ENCODE measurements around the gene RARG.
"Not testable (repeated sequence)": the region's sequence is repeated elsewhere in the genome, so short reads cannot be mapped to it uniquely, and the experiment has no call there.

Gene RARG

DNA sequence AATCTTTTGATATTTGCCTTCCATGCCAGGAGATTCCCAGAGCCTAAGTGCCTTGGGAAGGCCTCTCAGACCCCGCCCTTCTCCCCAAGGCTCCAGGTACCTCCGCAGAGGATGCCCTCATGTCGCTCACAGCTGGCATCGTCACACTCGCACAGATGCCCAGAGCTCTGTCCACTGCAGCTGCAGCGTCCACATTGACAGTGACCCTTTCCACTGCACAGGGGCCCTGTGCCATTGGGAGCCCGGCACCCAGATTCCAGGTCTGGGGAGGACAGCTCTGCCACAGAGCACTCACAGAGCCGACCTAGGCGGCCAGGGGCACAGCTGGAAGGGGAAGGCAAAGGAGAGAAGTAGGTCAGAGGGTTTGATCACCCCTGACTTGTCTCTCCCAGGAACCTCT lies 39.0 kb downstream of the RARG start:
- in situ Hi-C loops (cut with HindIII; ENCODE audit: low sequenced_read_pairs) = no loop called here

DNA sequence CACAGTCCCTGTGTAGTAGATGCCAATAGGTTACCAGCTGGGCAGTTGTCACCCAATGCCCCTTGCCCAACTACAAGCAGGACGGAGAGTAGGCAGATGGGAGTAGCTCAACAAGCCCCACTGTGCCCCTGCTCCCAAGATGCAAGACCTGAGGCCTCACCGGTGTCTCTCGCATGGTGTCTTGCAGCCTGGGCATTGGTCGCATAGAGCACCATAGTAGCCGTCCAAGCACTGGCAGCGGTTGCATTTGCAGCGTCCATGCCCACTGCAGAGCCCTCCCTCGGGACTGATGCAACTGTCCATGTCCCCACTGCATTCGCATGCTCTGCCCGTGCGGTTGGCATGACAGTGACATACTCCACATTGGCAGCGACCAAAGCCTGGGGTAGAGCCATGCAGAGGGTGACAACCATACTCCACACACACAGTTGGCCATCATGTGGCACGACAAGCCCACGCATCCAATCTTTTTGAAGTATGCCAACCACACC lies 39.4 kb downstream of the RARG start:
- in situ Hi-C loops (cut with HindIII; ENCODE audit: low sequenced_read_pairs) = no loop called here

DNA sequence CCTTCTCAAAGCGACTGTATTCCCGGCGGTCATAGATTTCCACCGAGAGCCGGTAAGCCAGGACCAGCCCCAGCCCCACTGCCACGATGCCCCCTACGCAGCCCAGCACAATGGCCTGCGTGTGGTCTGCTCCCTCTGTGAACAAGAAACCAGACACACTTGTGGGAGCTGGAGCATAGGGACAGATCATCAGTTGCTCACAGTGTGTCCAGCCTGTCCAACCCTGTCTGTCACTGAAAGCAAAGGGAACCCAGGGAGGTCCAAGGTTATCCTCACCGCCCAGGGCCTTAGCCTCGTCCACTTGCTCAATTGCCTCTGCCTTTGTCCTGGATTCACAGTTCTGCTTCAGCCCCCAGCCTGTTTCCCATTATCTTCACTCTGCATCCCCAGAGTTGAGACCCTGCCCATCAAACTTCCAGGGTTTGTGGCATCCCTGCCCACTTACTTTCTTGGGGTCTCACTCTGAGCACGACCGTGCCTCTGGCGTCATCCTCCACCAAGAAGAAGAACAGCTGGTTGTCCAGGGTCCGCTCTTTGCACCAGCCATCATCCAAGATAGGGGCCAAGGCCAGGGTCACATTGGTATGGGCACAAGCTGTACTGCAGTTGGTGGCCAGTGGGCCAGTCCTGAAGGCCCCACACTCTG lies 40.0 kb downstream of the RARG start:
- in situ Hi-C loops (cut with HindIII; ENCODE audit: low sequenced_read_pairs) = no loop called here

DNA sequence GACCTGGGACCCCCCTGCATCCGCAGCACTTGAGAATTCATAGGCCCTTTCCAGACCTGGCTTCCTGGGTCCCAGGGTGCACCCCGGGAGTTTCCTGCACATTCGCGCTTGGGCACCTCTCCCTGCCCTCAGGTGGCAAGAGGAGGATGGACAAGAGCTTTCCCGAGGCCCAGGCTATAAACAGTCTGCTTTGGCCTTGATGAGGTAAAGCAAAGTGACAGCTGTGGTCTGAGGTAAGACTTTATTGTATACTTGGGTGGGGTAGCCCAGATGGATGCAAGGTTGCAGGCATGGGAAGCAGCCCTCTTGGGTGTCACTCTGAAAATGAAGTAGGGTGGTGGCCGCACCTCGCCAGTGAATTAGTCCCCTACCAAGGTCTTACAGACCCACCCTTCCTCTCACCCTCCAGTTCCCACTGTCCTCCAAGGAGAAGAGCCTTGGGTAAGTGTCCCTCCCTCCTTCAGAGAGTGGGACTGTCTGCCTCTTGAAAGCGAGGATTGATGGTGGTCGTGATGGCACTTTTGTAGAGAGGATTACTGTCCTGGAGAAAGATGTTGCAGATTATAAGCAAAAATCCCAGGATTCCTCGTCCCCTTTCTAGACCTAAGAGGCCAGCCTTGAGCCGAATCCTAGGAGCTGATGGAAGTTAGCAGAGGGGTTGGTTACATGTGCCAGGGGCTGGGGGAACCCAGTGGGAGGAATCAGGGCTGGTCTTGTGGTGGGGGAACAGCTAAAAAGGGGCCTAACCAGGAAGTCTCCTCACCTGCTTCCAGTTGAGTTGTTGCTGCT lies 40.7 kb downstream of the RARG start:
- in situ Hi-C loops (cut with HindIII; ENCODE audit: low sequenced_read_pairs) = no loop called here

DNA sequence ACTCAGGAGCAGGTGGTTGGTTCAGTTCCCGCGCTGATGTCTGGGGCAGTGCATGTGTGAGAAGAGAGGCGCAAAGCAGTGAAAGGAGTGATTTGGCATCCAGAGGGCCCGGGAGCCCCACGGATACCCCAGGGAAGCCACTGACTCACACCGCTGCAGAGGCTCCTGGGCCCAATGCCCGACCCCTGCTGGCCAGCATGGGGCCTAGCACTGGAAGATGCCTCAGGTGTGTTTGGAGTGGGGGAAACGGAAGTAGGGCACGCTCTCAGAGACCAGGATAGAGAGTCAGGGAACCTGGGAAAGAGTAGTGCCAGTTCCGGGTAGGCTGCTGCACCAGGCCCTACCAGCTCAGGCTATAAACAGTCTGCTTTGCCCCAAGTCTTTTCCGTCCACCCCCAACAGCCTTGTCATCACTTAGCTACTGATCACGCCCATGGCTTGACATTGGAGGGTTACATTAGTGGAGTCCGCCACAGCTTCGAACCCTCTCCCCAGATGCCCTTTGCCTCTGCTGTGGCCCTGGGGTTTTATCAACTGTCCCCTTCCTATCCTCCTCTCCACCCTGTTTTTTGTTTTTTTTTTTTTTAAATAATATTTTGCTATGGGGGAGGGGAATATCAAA lies 41.8 kb downstream of the RARG start:
- in situ Hi-C loops (cut with HindIII; ENCODE audit: low sequenced_read_pairs) = no loop called here

DNA sequence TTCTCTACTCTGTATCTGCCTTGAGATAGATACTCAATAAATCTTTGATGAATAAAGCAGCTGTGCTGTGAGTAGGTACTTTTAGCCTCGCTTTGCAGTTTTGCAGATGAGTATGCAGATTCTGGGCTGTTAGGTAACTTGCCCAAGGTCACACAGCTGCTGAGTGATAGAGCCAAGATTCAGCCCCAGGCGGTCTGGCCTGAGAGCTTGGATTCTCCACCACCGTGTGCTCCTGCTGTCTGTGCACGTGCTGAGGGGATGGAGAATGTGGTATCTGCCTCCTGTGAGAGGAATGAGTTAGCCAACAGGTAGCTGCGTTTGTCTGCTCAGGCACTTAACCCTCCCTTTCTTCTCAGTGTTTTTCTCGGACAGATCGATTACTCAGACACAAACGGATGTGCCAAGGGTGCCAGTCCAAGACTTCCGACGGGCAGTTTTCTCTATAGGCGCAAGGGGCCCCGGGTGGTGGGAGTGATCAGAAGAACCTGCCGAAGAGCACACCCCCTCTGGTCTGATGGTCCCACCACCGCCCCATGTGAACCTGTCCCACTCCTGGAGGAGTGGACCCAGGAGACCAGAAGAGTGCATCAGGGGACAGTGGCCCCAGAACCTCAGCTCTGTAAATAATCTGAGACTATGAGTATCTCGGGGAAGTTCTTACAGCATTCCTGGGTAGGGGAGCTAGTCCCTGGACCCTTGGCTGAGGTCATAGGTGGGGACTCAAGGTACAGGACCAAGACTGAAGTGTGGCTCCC lies 44.7 kb downstream of the RARG start:
- in situ Hi-C loops (cut with HindIII; ENCODE audit: low sequenced_read_pairs) = no loop called here

DNA sequence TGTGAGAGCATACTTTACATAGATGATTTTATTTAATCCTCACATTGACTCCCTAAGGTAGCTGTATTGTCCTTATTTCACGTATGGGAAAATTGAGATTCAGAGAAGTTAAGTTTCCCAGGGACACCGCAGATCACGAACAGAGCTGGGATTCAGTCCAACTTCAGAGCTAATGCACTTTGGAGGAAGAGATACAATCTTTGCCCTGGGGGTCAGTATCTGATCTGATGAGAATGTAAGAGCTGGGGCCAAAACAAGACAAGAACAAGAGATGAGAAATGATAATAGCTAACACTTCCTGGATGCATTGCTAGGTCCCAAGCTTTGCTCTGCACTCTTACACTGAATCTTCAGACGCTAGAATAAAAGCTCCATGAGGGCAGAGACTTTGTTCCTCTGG lies 45.3 kb downstream of the RARG start:
- in situ Hi-C loops (cut with HindIII; ENCODE audit: low sequenced_read_pairs) = no loop called here

DNA sequence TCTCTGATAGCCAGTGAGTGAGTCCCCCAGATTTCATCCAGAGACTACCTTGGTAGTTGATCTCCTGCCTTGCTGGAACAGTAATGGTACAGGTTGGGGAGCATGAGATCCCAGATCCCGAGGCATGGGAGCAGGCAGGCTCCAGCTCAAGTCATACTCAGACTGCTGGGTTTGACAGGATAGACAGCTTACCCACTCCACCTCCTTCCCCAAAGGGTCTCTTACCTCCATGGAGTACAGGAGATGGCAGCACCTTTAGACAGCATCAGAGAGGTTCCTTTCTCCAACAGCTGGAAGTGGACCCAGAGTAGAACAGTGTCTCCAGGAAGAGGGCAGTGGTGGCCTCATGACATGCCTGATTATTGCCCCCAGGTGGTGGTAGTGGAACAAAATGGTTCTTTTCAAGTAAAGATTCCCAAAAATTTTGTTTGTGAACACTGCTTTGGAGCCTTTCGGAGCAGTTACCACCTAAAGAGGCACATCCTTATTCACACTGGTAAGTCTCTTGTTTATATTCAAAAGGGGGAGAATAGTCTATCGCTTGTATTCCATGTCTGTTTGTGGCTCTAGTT lies 46.3 kb downstream of the RARG start:
- in situ Hi-C loops (cut with HindIII; ENCODE audit: low sequenced_read_pairs) = no loop called here

DNA sequence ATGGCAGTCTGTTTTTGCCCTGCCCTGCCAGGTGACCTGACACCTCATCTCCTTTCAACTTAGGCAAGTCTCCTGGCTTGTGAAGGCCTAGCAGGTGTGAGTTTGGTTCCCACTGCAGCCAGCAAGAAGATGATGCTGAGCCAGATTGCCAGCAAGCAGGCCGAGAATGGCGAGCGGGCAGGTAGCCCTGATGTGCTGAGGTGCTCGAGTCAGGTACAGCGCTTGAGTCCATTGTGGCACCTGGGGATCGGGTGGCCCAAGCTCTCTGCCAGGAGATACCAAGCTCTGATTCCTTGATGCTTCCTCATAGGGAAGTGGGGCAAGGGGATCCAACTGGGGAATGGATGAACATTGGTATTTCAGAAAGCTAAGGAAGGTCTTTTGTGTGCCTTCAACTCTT lies 47.2 kb downstream of the RARG start:
- in situ Hi-C loops (cut with HindIII; ENCODE audit: low sequenced_read_pairs) = no loop called here

DNA sequence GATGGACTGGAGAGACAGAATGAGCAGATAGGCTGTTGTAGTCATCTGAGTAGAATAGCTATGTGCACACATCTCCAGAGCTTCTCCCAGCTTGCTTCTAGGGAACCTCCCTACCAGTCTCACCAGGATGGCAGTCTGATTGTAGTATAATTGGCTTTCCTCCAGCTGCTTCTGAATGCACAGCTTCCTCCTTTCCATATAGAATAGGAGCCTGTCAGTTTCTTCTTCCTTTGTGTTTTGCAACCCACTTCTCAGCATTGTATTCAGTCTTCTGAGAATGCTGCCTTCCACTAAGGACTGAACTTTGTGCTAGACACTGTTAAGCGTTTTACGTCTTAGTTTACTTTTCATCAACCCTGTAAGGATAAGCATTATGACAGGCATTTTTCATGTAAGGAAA lies 49.1 kb downstream of the RARG start:
- in situ Hi-C loops (cut with HindIII; ENCODE audit: low sequenced_read_pairs) = no loop called here

DNA sequence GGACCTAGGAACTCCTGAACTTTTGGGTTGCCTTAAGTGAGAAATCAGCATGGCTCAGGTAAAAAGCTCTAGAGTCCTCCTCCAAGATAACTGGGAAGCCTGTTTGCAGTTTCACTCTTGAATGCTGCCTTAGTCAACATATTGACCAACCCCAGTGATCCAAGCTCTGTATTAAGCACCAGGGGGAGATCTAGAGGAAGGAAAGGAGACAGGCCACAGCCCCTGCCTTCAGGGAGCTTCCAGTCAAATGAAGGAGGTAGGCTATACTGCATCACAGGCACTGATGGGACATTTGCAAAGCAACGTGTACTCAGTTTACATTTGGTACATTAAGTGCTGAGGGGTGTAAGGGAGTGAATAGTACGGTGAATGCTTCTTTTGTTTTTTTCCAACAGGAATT lies 50.1 kb downstream of the RARG start:
- in situ Hi-C loops (cut with HindIII; ENCODE audit: low sequenced_read_pairs) = no loop called here

DNA sequence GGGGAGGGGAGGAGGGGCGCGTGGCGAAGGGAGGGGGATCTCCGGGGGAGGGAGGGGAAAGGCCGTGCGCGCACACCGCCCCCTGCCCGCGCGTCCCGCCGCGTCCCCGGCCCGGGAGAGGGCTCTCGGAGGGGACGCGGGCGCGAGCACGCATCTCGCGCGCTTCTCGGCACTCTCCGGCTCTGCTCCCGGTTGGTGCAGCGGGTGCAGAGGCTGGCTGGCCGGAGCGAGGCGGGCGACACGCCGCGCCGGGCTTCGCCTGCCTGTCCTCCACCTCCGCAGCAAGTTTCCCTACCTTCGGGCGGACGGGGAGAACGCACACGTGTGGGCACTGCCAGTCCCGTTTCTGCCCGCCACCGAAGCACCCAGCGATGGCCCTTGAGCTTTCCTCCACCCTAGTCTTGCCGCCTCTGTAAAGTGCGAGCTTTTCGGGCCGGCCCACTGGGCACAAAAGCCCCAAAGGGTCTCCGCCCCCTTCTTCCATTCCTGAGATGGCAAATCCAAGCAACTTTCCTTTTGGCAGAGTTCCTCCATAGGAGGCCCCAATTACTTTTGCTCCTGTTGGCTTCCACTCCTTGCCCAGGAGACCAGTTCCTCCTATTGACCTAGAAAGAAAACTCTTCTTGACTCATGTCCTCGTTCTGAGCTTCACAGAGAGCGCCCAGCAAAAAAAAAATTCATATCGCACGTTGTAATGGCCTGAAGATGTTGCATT lies 50.9 kb downstream of the RARG start:
- in situ Hi-C loops (cut with HindIII; ENCODE audit: low sequenced_read_pairs) = no loop called here

DNA sequence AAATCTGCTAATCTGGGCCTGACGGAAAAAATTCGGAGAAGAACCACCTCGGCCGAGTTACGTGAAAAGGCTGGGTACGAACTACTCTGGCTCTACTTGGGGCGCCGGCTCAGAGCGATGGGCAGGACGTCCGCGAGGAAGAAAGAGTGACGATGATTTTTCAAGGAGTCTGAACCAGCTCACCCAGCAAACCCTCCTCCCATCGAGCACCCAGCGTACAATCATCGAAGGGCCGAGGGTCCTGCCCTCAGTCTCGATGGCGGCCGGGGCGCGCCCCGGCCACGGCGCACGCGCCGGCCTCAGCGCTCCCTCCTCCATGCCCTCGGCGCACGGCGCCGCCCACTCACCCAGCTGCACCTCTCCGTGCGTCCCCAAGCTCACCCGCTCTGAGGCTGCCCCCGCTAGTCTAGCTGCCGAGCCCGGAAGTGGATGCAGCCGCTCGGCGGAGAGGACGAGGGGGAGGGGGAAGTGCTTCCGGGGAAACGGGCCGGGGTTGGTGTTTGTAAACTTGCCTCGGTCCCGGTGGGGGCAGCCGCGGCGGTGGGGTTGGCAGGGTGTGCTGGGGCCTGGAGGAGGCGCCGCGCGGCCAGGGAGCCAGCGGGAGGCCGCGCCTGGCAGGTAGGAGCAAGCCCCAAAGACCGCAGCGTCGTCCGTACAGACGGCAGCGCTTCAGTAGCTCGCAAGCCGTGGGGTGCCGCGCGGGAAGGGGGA lies 51.6 kb downstream of the RARG start, which contains the start of the genes CSAD and ZNF740:
Gene CSAD (minus strand): TSS at position 706 of the 711 bp plus-strand sequence. CDS start 7,455 bp downstream, outside the sequence.
Gene ZNF740 (plus strand): TSS at position 503 of the 711 bp plus-strand sequence. CDS start 1,262 bp downstream, outside the sequence.
- in situ Hi-C loops (cut with HindIII; ENCODE audit: low sequenced_read_pairs) = no loop called here

DNA sequence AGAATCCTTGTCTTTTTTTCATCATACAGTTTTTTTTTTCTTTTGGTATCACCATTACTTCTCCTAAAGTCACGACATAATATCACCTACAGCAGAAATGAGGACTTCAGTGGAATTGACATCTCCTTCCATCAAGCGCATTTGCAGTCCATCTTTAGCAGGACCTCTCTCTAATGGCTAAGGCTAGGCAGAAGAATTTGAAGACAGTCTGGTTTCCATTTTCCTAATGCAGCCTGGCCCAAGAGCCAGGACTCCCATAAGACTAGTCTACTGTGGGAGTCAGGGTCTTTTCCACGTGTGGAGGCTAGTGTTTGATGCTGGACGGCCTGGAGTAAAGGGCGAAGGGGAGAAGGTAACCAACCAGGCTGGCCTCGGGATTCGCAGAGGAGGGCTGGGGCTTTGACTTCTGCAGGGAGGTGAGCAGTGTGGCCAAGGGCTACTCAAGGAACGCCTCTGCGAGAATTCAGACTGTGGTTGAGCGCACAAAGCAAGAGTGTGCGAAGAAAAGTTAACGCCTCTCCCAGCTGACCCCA lies 52.3 kb downstream of the RARG start:
- in situ Hi-C loops (cut with HindIII; ENCODE audit: low sequenced_read_pairs) = no loop called here

DNA sequence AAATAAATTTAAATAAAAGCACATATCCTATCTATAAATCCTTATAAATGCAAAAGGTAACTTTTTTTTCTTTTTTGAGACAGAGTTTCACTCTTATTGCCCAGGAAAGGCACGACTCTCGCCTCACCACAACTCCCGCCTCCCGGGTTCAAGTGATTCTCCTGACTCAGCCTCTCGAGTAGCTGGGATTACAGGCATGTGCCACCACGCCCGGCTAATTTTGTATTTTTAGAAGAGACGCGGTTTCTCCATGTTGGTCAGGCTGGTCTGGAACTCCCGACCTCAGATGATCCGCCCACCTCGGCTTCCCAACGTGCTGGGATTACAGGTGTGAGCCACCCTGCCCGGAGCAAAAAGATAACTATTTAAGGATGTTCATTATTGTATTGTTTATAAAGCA lies 53.2 kb downstream of the RARG start:
- in situ Hi-C loops (cut with HindIII; ENCODE audit: low sequenced_read_pairs) = not testable (repeated sequence)

DNA sequence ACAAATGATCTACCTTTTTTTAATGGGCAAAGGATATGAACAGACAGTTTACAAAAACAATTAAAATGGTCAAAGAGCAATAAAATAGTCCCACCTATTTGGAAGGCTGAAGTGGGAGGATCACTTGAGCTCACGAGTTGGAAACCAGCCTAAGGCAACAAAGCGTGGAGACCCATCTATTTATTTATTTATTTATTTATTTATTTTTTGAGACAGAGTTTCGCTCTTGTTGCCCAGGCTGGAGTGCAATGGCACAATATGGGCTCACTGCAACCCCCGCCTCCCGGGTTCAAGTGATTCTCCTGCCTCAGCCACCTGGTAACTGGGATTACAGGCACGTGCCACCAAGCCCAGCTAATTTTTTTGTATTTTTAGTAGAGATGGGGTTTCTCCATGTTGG lies 54.6 kb downstream of the RARG start:
- in situ Hi-C loops (cut with HindIII; ENCODE audit: low sequenced_read_pairs) = not testable (repeated sequence)

DNA sequence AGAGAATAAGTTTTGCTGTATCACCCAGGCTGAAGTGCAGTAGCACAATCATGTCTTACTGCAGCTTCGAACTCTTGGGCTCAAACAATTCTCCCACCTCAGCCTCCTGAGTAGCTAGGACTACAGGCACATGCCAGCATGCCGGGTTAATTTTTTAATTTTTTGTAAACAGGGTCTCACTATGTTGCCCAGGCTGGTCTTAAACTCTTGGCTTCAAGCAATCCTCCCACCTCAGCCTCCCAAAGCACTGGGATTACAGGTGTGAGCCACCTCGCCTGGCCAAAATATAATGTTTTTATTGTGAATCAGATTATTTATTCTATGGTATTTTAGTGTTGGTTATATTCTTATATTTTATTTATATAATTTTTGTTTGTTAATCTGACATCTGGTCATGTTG lies 55.3 kb downstream of the RARG start:
- in situ Hi-C loops (cut with HindIII; ENCODE audit: low sequenced_read_pairs) = no loop called here

DNA sequence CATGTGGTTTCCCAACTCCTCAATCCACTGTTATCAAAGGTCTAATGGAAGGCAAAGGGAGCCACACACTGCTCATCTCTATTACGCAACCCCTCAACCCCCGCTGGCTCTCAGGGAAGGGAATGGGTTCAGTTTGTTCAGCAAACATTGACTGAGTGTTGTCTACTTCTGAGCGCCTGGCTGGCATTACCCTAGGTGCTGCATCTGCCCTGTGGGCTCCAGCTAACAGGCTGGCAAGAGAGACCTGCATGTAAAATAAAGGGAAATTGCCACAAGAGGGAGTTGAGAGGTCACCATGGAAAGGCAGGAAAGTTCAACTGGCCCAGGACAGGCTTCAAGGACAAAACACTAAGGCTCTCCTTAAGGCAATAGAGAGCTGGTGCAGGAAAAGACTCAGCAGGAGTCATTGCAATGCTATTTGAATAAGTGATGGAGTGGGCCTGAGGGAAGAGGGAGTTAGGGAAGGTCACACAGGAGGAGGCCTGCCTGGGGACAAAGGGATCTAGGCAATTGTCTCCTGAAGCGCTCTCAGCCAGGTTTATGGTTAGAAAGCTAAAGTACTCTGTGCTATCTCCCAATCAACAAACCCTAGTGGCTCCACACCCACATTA lies 57.0 kb downstream of the RARG start:
- in situ Hi-C loops (cut with HindIII; ENCODE audit: low sequenced_read_pairs) = no loop called here

All from DLD1 (cell line).